ENCODE results near the gene XPR1.

The XPR1 gene

GRCh38 chr1:180769889-180770288 is 138.1 kb downstream of the XPR1 start:
- no peaks in the 10 kb centered on the region for H3K9me3 ChIP-seq (ENCODE audit: insufficient read depth, low read length)
- TF ChIP-seq EZH2phosphoT487 (conservative IDR thresholded peaks at IDR 0.05; ENCODE audit: low read length): no peak
- TF ChIP-seq CTCF (IDR thresholded peaks at IDR 0.05; ENCODE audit: insufficient read depth, low read length, poor library complexity, severe bottlenecking): no peak
- no peaks in the 10 kb centered on the region for H3K36me3 ChIP-seq (ENCODE audit: low read length)
- no peak overlapping the region for H2AFZ ChIP-seq (ENCODE audit: low read depth, low read length, severe bottlenecking)
- peaks cover 9% of the 10 kb centered on the region; the same call in 1 of the 2 replicates for H4K20me1 ChIP-seq (ENCODE audit: low read depth, low read length)
- no peaks in the 10 kb centered on the region for H3K27me3 ChIP-seq (ENCODE audit: low read length)
- no peaks in the 10 kb centered on the region for H3K79me2 ChIP-seq (ENCODE audit: insufficient read depth, low read length)
- H3F3A ChIP-seq (ENCODE audit: insufficient read depth): no peaks in the 10 kb centered on the region
- H3K4me2 ChIP-seq (ENCODE audit: low read depth, low read length, poor library complexity, severe bottlenecking): no peak overlapping the region
- no peak overlapping the region for H3K9ac ChIP-seq (ENCODE audit: low read length)
- no peaks in the 10 kb centered on the region for H3K9me2 ChIP-seq (replicated peaks; ENCODE audit: insufficient read depth, low read length)
- no peak overlapping the region for H3K27ac ChIP-seq (ENCODE audit: low read depth, low read length)
- H3K4me3 ChIP-seq (ENCODE audit: insufficient read depth, low read length, poor library complexity, severe bottlenecking): no peak overlapping the region

GRCh38 chr1:180773210-180773865 is 141.5 kb downstream of the XPR1 start:
- no peak overlapping the region for H3K4me2 ChIP-seq (ENCODE audit: low read depth, low read length, poor library complexity, severe bottlenecking)
- no peak overlapping the region for H3K27ac ChIP-seq (ENCODE audit: low read depth, low read length)
- H3K4me3 ChIP-seq (ENCODE audit: insufficient read depth, low read length, poor library complexity, severe bottlenecking): no peak overlapping the region
- H3K9me3 ChIP-seq (ENCODE audit: insufficient read depth, low read length): no peaks in the 10 kb centered on the region
- H3K9ac ChIP-seq (ENCODE audit: low read length): no peak overlapping the region
- no peak overlapping the region for H2AFZ ChIP-seq (ENCODE audit: low read depth, low read length, severe bottlenecking)
- H3F3A ChIP-seq (ENCODE audit: insufficient read depth): no peaks in the 10 kb centered on the region
- no peaks in the 10 kb centered on the region for H3K27me3 ChIP-seq (ENCODE audit: low read length)
- peaks cover 6% of the 10 kb centered on the region; the same call in 1 of the 2 replicates for H4K20me1 ChIP-seq (ENCODE audit: low read depth, low read length)
- no peak for TF ChIP-seq EZH2phosphoT487 (conservative IDR thresholded peaks at IDR 0.05; ENCODE audit: low read length)
- TF ChIP-seq CTCF (IDR thresholded peaks at IDR 0.05; ENCODE audit: insufficient read depth, low read length, poor library complexity, severe bottlenecking): no peak
- H3K79me2 ChIP-seq (ENCODE audit: insufficient read depth, low read length): no peaks in the 10 kb centered on the region
- no peaks in the 10 kb centered on the region for H3K9me2 ChIP-seq (replicated peaks; ENCODE audit: insufficient read depth, low read length)
- H3K36me3 ChIP-seq (ENCODE audit: low read length): no peaks in the 10 kb centered on the region

- Histone ChIP-seq H3K36me3 (ENCODE audit: low read length) (no peaks in the 10 kb centered on the region), H3K4me3 (ENCODE audit: insufficient read depth, low read length, poor library complexity, severe bottlenecking) (no peak overlapping the region), H3K4me2 (ENCODE audit: low read depth, low read length, poor library complexity, severe bottlenecking) (no peak overlapping the region), H2AFZ (ENCODE audit: low read depth, low read length, severe bottlenecking) (no peak overlapping the region), H3K79me2 (ENCODE audit: insufficient read depth, low read length) (no peaks in the 10 kb centered on the region), H3K9ac (ENCODE audit: low read length) (no peak overlapping the region), H3K9me2 (replicated peaks; ENCODE audit: insufficient read depth, low read length) (no peaks in the 10 kb centered on the region), H4K20me1 (ENCODE audit: low read depth, low read length) (peaks cover 4% of the 10 kb centered on the region; the same call in 1 of the 2 replicates), H3F3A (ENCODE audit: insufficient read depth) (no peaks in the 10 kb centered on the region), H3K27ac (ENCODE audit: low read depth, low read length) (no peak overlapping the region), H3K27me3 (ENCODE audit: low read length) (no peaks in the 10 kb centered on the region), H3K9me3 (ENCODE audit: insufficient read depth, low read length) (no peaks in the 10 kb centered on the region)
- TF ChIP-seq CTCF (IDR thresholded peaks at IDR 0.05; ENCODE audit: insufficient read depth, low read length, poor library complexity, severe bottlenecking): no peak
- no peak for TF ChIP-seq EZH2phosphoT487 (conservative IDR thresholded peaks at IDR 0.05; ENCODE audit: low read length)
These were observed 144.0 kb downstream of the XPR1 start for GRCh38 chr1:180775801-180776200.
